Loucy (cell line): ENCODE results near the gene LRRC41.
"Not testable (repeated sequence)": the region's sequence is repeated elsewhere in the genome, so short reads cannot be mapped to it uniquely, and the experiment has no call there.

Experiments
- CTCF ChIP-seq: fragments of 200-600 bp; sonication (generic); conservative IDR thresholded peaks from 2 replicates; pipeline ENCODE4 v1.5.1; 2014; ENCODE audit warnings: mild to moderate bottlenecking, antibody characterized with exemption, low read length
- EZH2phosphoT487 ChIP-seq: fragments of 200-600 bp; IDR thresholded peaks from 2 replicates; pipeline ENCODE4 v1.6.1; 2018; ENCODE audit warnings: antibody characterized with exemption, mild to moderate bottlenecking, moderate library complexity, borderline replicate concordance

- not testable (repeated sequence) for TF ChIP-seq CTCF, EZH2phosphoT487
Measured at GRCh38 chr1:46246136-46246535, 57.3 kb downstream of the LRRC41 start.
